Left forelimb (tissue), 1 donor: ENCODE results near the gene TCF4.

Experiments
- DNase-seq: peaks from one replicate; pipeline ENCODE4 v3.0.0-alpha.2; 2018; ENCODE audit warnings: low spot score

Gene TCF4

DNA sequence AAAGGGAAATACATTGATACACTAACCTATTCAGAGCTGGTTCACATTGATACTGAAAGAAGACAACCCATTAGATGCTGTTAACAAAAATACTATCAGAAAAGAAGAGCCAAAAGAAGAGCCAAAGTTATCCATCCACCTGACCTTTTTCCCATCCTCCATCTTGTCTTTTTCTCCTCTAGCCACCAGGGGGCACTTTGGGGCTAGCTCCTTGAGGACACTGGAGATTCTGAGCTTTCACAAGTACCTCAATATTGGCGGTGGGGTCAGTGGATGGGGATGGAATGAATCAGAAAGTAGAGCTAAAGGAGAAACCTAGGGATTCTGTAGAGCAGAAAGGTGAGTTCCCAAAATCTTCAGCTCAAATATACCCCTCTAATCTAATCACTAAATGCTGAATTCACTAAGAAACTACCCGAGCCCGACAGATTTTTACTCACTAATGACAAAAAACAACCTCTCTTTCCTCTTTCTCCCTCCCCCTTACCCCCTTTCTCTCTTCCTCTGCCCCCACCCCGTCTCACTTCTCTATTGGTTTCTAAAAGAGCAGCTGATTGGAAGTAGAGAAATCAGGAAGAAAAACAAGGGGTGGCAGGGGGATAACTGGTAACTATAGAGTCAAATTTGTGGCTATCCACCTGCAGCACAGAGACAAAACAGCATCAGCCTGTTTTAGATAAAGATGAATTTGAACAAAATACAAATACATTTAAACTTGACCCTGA lies 203.3 kb downstream of the TCF4 start:
- no peak for DNase-seq

GRCh38 chr18:55384115-55384514 lies 203.9 kb downstream of the TCF4 start:
- DNase-seq: no peak

DNA sequence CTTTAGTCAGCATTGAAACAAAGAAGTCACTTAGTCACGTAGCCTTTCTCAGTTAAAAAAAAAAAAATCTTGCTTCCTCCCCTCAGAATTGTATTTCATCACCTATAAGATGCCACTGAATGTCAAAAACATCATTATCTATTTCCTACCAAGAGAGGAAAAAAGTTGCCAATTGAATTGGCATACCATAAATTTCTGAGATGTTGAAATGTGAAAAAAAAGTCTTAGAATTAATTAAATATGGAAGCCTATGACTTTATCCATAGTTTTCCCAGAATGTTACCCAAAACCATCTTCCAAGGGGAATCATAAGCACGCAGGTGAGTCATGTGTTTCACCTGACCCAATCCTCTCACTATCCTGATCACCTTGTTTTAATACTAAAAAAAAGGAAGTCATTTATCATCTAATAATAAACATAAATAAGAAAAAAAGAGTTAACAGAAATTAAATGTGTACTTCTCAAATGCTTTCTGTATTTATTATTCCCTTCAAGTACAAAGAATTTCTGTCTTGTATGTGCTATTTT lies 205.7 kb downstream of the TCF4 start:
- no peak for DNase-seq

DNA sequence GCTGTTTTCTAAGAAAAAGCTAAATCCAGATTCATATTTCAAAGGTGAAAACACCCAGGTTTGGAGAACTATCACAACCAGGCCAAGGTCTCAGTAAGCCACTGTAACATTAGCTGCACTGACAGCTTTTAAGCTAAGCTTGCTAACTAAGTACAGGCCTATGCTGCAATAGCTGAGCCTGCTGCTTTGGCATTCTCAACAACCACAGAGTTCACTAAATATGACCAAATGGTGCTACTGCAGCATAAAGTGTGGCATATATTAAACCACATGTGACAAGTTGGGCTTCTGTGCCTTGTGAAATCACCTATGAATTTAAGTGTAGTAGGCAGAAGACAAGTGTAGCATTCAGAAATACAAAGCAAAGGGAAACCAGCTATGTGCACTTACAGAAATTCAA lies 206.7 kb downstream of the TCF4 start:
- DNase-seq: no peak

DNA sequence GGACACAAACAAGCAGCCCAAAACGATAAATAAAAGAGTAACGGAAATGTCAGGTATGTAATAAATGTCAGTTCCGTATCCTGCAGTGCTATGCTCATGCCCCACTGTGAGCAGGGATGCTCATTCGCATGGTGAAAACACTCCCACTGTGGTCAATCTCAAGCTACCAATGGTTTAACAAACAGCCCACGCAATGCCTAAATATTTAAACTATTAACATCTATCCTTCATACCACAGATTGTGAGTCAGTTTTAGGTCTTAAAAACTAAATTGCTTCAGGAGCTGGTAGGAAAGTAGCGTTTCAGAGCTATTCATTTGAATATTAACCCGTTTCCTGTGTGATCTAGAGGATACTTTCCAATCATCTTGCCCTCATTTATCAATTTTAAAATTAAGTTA lies 207.4 kb downstream of the TCF4 start:
- DNase-seq: no peak

GRCh38 chr18:55376387-55376786 lies 211.6 kb downstream of the TCF4 start:
- no peak for DNase-seq

GRCh38 chr18:55375930-55376329 lies 212.1 kb downstream of the TCF4 start:
- DNase-seq: no peak

GRCh38 chr18:55374741-55375140 lies 213.3 kb downstream of the TCF4 start:
- no peak for DNase-seq

DNA sequence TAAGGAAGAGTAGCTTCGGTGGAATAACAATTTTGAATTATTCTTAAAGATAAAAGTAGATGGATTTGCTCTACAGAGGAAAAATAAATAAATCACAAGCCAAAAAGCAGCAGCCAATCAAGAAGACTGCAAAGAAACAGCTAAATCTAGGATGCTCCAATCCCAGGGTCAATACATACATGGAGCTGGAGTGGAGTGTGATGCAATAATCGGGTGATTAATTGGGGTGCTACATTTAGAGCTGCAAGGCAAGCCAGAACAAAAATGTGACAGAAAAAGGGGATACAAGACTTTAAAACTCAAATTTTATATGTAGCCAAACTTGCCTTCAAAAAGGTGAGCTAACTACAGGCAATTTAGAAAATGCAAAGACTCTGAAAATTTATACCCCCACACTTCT lies 215.8 kb downstream of the TCF4 start:
- DNase-seq: no peak

DNA sequence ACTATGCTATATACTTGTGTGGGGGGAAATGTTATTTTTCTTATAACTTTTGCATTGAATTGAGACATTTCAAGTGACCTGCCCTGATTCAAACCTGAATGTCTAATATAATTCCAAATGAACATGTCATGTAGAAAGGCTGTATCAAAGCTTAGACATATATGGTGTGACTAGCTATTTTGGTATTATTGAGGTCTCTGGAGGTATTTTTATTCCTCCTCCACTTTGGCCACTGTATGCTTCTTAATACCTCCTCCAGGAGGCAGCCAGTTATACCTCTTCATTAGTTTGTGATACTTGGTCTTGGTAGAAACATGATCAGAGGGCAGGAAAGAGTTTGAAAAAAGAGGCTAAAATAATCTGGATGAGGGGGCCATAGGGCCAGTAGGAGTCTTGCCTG lies 217.1 kb downstream of the TCF4 start:
- DNase-seq: no peak

- DNase-seq: no peak
These were observed 218.6 kb downstream of the TCF4 start for GRCh38 chr18:55369346-55369745.

DNA sequence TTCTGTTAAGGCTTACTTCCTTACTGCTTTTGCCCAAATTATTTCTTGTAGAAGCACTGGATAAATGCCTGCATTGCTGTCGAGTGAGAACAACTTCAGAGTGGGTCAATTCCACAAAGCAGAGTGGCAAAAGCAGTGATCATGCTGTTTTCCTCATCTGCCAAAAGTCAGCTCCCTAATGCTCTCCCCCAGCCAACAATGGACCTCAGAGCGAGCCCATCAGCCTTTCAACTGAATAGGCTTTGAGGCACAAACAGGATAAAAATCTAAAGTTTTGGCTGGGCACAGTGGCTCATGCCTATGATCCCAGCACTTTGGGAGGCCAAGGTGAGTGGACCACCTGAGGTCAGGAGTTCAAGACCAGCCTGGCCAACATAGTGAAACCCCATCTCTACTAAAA lies 222.7 kb downstream of the TCF4 start:
- DNase-seq: no peak

DNA sequence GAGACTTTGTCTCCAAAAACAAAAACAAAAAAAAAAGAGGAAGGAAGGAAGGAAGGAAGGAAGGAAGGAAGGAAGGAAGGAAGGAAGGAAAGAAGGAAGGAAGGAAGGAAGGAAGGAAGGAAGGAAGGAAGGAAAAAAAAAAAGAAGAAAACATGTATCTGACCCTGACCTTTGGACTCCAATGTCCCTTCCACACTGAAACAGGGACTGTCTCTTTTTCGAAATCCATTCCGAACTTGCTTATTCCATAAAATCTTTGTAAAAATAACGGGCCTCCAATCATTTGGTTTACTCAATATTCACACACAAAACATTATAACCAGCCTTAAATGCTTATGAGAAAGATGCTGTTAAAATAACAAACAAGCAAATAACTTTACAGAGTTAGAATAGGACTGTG lies 225.7 kb downstream of the TCF4 start:
- DNase-seq: no peak

DNA sequence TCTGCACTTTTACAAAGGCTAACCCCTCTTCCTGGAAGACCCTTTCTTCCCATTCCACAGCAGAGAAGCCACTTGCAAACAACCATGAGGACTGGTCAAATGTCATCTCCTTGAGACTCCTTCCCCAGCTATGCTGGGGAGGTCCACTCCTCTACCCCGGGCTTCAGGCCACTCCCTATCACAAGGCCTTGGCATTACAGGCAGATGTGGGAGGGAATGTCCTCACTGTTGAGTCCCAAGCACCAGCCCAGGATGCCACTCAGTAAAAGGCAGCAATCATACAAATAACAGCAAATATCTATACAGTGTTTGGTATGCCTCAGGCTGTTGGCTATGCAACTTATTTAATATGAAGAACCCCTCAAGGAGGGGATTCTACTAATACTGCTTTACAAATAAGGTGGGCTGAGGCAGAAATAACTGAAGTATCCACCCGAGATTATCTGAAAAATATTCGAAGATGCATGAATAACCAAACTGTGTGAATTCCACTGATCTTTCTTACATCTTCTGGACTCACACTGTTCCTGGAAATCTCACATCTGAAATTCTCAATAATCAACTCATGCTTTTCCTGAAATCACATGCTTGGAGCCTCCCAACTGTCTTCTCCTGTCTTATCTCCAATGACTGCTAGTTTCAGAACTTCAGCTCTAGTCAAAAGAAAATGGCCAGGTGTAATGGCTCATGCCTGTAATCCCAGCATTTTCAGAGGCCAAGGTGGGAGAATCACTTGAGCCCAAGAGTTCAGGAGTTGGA lies 226.3 kb downstream of the TCF4 start:
- no peak for DNase-seq

GRCh38 chr18:55360061-55360460 lies 227.9 kb downstream of the TCF4 start:
- no peak for DNase-seq

- no peak for DNase-seq
These were observed 231.2 kb downstream of the TCF4 start for GRCh38 chr18:55356815-55357214.

DNA sequence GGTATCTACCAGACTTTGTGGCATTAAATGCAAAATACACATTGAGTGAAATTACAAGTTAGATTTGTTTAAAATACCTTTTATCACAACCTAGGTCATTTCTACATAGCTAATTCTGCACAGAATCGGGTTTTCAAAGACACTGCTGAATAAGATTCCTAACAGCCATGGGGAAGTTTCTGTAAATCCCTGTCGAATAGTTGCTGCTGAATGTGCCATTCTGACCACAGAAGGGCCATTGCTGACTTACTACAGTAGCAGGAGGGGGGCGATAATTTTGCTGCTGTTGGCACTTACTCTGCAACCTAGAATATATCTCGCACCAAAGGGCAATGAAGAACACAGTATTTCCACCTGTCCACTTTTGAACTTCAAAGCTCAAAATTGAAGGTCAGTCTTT lies 232.8 kb downstream of the TCF4 start:
- DNase-seq: no peak

DNA sequence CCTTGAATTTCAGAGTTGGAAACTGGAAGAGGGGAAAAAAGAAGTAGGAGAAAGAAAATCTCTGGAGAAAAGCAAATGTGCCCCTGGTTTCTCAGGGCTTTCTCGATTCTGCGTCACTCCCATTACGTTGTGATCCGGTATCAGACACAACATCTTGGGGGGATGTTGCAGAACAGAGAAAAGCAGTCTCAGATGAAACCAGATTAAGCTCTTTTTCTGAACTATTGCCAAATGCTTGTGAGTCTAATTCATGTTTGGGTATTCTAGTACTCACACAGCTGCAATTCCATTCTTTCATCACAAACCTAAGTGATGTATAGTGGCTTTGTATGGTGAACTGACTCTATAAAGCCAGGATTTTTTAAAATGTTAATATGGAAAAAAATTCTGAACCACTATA lies 233.2 kb downstream of the TCF4 start:
- DNase-seq: no peak

- no peak for DNase-seq
These were observed 234.2 kb downstream of the TCF4 start for GRCh38 chr18:55353806-55354205.

GRCh38 chr18:55353391-55353790 lies 234.6 kb downstream of the TCF4 start:
- no peak for DNase-seq

- no peak for DNase-seq
These were observed 235.8 kb downstream of the TCF4 start for GRCh38 chr18:55351980-55352714.

GRCh38 chr18:55351241-55351691 lies 236.7 kb downstream of the TCF4 start:
- no peak for DNase-seq

DNA sequence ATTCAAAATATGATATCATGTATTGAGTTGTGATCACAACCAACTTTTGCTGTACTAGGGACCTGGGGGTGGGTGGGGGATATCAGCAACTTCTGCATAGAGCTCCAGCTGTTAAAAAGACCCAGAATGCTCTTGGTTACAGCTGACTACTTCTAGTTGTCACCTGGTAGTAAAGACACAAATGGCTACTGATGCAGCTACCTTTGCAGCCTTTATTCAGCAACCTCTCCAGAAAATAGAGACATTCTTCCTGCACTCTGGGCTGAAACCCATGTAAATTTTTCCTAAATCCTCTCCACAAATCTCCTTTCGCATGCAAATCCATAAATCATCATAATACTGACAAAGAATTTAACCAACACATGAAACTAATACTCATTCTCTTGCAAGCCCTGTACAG lies 238.3 kb downstream of the TCF4 start:
- DNase-seq: no peak
